HG02642 (cell line): ENCODE results near the gene SNU13.
"Not testable (repeated sequence)": the region's sequence is repeated elsewhere in the genome, so short reads cannot be mapped to it uniquely, and the experiment has no call there.

Source experiments
- ATAC-seq: cut with Tn5 transposase; IDR thresholded peaks from one replicate; pipeline ENCODE4 v1.9.1; 2021; ENCODE audit warnings: mild to moderate bottlenecking; ENCODE audit not compliant: unreplicated experiment, poor library complexity

Gene SNU13

GRCh38 chr22:41647771-41648170, 40.9 kb downstream of the SNU13 start:
- ATAC-seq: no peak

- no peak for ATAC-seq
These were observed 46.1 kb downstream of the SNU13 start for GRCh38 chr22:41642331-41643110.

- no peak for ATAC-seq
These were observed 46.8 kb downstream of the SNU13 start for GRCh38 chr22:41641854-41642253.

GRCh38 chr22:41638748-41639147, 49.9 kb downstream of the SNU13 start:
- ATAC-seq: no peak

- no peak for ATAC-seq
These were observed 50.5 kb downstream of the SNU13 start for GRCh38 chr22:41638124-41638523.

- ATAC-seq: not testable (repeated sequence)
These were observed 51.0 kb downstream of the SNU13 start for GRCh38 chr22:41637623-41638022.

GRCh38 chr22:41636467-41636866, 52.2 kb downstream of the SNU13 start:
- no peak for ATAC-seq

GRCh38 chr22:41634610-41635009, 54.1 kb downstream of the SNU13 start:
- not testable (repeated sequence) for ATAC-seq

- ATAC-seq: not testable (repeated sequence)
These were observed 57.1 kb downstream of the SNU13 start for GRCh38 chr22:41631615-41632014.

- ATAC-seq: not testable (repeated sequence)
These were observed 57.6 kb downstream of the SNU13 start for GRCh38 chr22:41631115-41631514.

- ATAC-seq: no peak
These were observed 63.1 kb downstream of the SNU13 start for GRCh38 chr22:41625577-41625976.
